ENCODE data around the gene CAMK4. TPM values are rescaled to one million over a fixed set of nuclear protein-coding genes. Genes with fewer than 3 reads are reported as not detected.

CAMK4 gene
- total and polyA plus RNA-seq, 2 of the 8 experiments (the other 6 are each of a cell fraction or from before 2014, with no cell fraction given) = 1.8 to 8.3 TPM

DNA sequence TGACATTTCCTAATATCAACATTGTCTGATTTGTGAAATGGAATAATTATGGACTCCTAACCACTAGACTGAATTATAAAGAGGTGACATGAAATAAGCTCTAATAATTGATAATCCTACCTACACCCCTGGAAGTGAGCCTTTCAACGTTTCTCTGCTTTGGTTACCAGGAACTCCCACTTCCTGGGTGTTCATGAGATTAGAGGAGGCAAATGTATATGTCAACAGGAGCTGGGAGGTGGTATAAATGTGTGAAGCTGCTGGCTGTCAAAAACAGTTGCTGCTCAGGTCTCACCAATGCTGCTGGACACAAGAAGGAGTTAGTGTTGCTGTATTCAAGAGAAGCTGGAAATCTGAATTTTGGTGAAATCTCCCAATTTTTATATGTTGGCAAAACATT lies 96.8 kb downstream of the CAMK4 start:
- Histone ChIP-seq H4K5ac (ENCODE audit: insufficient read length, low read depth, low read length) (no peak overlapping the region), H2BK15ac (ENCODE audit: low read length) (no peak overlapping the region)
- POLR2A ChIA-PET (ENCODE audit: partially characterized antibody) = no interaction called here

More for the DNA sequence above, 96.8 kb downstream of the CAMK4 start:
- Histone ChIP-seq H2AFZ (ENCODE audit: low read length) (no peak overlapping the region), H3K79me2 (ENCODE audit: control insufficient read depth in 1 of 2, insufficient read depth in 2 of 2, low read length in 2 of 2) (no peaks in the 10 kb centered on the region), H2AK5ac (ENCODE audit: low read depth, low read length) (no peak overlapping the region), H3K4me1 (replicated peaks in 1 of 4; ENCODE audit: control insufficient read depth in 3 of 4, insufficient read depth in 4 of 4, low read length in 3 of 4) (no peaks in the 10 kb centered on the region), H3K4me3 (ENCODE audit: extremely low read depth in 1 of 4, insufficient read depth in 2 of 4, low read depth in 3 of 4, low read length in 4 of 4) (no peak overlapping the region), H4K20me1 (replicated peaks in 1 of 2; ENCODE audit: control insufficient read depth in 1 of 2, insufficient read depth in 2 of 2, low read length in 2 of 2) (no peaks in the 10 kb centered on the region), H2BK120ac (replicated peaks; ENCODE audit: low read depth, low read length) (no peak overlapping the region), H3K9ac (replicated peaks in 1 of 4; ENCODE audit: extremely low read depth in 1 of 4, low read depth in 3 of 4, low read length in 3 of 4) (no peak overlapping the region), H3K14ac (ENCODE audit: insufficient read length) (no peak overlapping the region), H4K91ac (replicated peaks; ENCODE audit: insufficient read length, low read length) (no peak overlapping the region), H3K4ac (replicated peaks; ENCODE audit: insufficient read length, low read depth, low read length) (no peak overlapping the region), H2BK5ac (ENCODE audit: low read depth, low read length) (no peak overlapping the region), H3K27ac (ENCODE audit: low read depth, low read length) (no peak overlapping the region), H2BK20ac (ENCODE audit: low read length) (no peak overlapping the region), H3K23me2 (ENCODE audit: low read depth, low read length) (no peaks in the 10 kb centered on the region), H3K9me3 (ENCODE audit: insufficient read depth in 2 of 2, low read depth in 1 of 2, low read length in 1 of 2) (no peaks in the 10 kb centered on the region), H2BK12ac (ENCODE audit: low read depth, low read length) (no peak overlapping the region), H3K18ac (ENCODE audit: extremely low read depth, low read length) (no peak overlapping the region), H3K27me3 (replicated peaks in 1 of 4; ENCODE audit: control insufficient read depth in 3 of 4, extremely low read depth in 1 of 4, insufficient read depth in 3 of 4, low read length in 3 of 4) (no peaks in the 10 kb centered on the region), H3K23ac (ENCODE audit: insufficient read length) (no peak overlapping the region), H3K56ac (replicated peaks; ENCODE audit: insufficient read length, low read depth, low read length) (no peak overlapping the region), H4K8ac (ENCODE audit: extremely low read depth, insufficient read depth, low read length) (no peak overlapping the region), H3K4me2 (ENCODE audit: insufficient read depth in 1 of 2, low read depth in 2 of 2, low read length in 2 of 2) (no peak overlapping the region), H3K79me1 (ENCODE audit: low read depth, low read length) (no peaks in the 10 kb centered on the region), H3K36me3 (ENCODE audit: control insufficient read depth in 2 of 4, insufficient read depth in 4 of 4, low read length in 3 of 4) (no peaks in the 10 kb centered on the region)
- DNase-seq (ENCODE audit: low read depth in 1 of 2, low spot score in 2 of 2) (no peak), FAIRE-seq (no peak)
- no peak for TF ChIP-seq RFX5 (IDR thresholded peaks at IDR 0.05; ENCODE audit: borderline replicate concordance, low read depth, low read length)
- TF ChIP-seq POU5F1 (IDR thresholded peaks at IDR 0.05; ENCODE audit: low read depth, low read length) = no peak
- TF ChIP-seq JUND (IDR thresholded peaks at IDR 0.05; ENCODE audit: low read length) = no peak
- TF ChIP-seq SIN3A (conservative IDR thresholded peaks at IDR 0.05 in 1 of 2, IDR thresholded peaks at IDR 0.05 in 1 of 2; ENCODE audit: low read depth in 1 of 2, low read length in 2 of 2) = no peak
- TF ChIP-seq SP4 (IDR thresholded peaks at IDR 0.05; ENCODE audit: low read length) = no peak
- TF ChIP-seq TBP (IDR thresholded peaks at IDR 0.05; ENCODE audit: low read depth, low read length) = no peak
- TF ChIP-seq NANOG (IDR thresholded peaks at IDR 0.05; ENCODE audit: insufficient read depth, low read depth, low read length, poor library complexity, severe bottlenecking) = no peak
- no peak for TF ChIP-seq CBX5 (IDR thresholded peaks at IDR 0.05; ENCODE audit: low read depth, low read length)
- TF ChIP-seq RBBP5 (IDR thresholded peaks at IDR 0.05; ENCODE audit: borderline replicate concordance, low read depth, low read length) = no peak
- TF ChIP-seq YY1 (IDR thresholded peaks at IDR 0.05; ENCODE audit: low read depth, low read length) = no peak
- TF ChIP-seq HDAC2 (IDR thresholded peaks at IDR 0.05; ENCODE audit: borderline replicate concordance in 1 of 2, low read depth in 2 of 2, low read length in 2 of 2) = no peak
- CTCF ChIA-PET (ENCODE audit: partially characterized antibody) = no interaction called here
- 92% methylated on average over 1 of the region's 1 CpG; no CpG with 5 or more reads in 1 of the 2 experiments for WGBS, 2 experiments (ENCODE audit: extremely low coverage in 1 of 2, insufficient coverage in 1 of 2, insufficient read length in 1 of 2, insufficient replicate concordance in 2 of 2, low coverage in 1 of 2, low lambda C conversion rate in 2 of 2, missing lambda C conversion rate in 1 of 2)

Data from H1 (cell line).